HL-60 (cell line): ENCODE results near the gene FGB.
A peak's percentile ranks its signal among the peaks of the same experiment; 100 is the strongest.

Experiments
- DNase-seq, 2 experiments: peaks; one replicate each; pipeline ENCODE4 v3.0.0-alpha.2; 2010 to 2020; ENCODE audit warnings: low read depth in 1 of 2, low spot score in 1 of 2
- H3K27ac ChIP-seq: fragments of 250-450 bp; sonication (Bioruptor Pico); replicated peaks from 2 replicates; pipeline ENCODE4 v1.5.1; 2020; ENCODE audit warnings: mild to moderate bottlenecking, moderate library complexity
- H3K27me3 ChIP-seq: fragments of 250-450 bp; sonication (Bioruptor Pico); 2 replicates; pipeline ENCODE4 v1.5.1; 2021; ENCODE audit warnings: mild to moderate bottlenecking, moderate library complexity; ENCODE audit not compliant: insufficient read depth, poor library complexity, severe bottlenecking
- H3K4me3 ChIP-seq: replicated peaks from 2 replicates; pipeline ENCODE4 v1.5.1; 2011; ENCODE audit warnings: mild to moderate bottlenecking, control low read depth, low read length; ENCODE audit not compliant: insufficient read depth
- CTCF ChIP-seq: IDR thresholded peaks from one replicate; pipeline ENCODE4 v1.5.1; 2011; ENCODE audit warnings: low read length, control low read depth, inconsistent platforms; ENCODE audit not compliant: insufficient read depth
- GABPA ChIP-seq: IDR thresholded peaks from 2 replicates; pipeline ENCODE4 v1.6.1; 2012; ENCODE audit warnings: low read depth
- POLR2AphosphoS5 ChIP-seq: IDR thresholded peaks from 2 replicates; pipeline ENCODE4 v1.6.1; 2012; ENCODE audit warnings: low read depth
- SPI1 ChIP-seq: IDR thresholded peaks from 2 replicates; pipeline ENCODE4 v1.6.1; 2012; ENCODE audit warnings: low read depth, mild to moderate bottlenecking, borderline replicate concordance
- TF ChIP-seq, protein P1 (sequence below): IDR thresholded peaks from 2 replicates; pipeline ENCODE4 v1.6.1; 2012; ENCODE audit warnings: low read depth; ENCODE audit not compliant: insufficient replicate concordance

Gene FGB

DNA sequence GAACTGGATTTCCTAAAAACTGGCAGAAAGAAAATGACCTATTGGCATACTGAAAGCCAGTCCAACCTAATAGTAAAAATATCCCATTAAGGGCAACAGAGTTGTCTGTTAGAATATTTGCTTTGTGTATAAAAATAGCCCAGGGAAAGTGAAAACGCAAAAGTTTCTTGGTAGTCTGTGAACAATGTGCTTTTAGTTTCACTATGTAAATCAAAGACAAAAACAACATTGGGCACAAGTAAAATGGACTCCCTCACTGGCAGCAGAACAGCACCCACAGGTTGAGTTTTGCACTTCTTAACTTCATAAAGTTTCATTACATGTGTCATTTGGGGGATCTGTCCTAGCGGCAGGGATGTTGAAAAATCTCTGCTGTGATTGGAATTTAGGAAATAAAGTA, 53.9 kb downstream of the FGB start:
- no peak for DNase-seq
- Histone ChIP-seq H3K4me3 (no peak overlapping the region), H3K27ac (no peak overlapping the region), H3K27me3 (peaks cover 7% of the 10 kb centered on the region)
- TF ChIP-seq POLR2AphosphoS5: no peak
- TF ChIP-seq GABPA: no peak
- TF ChIP-seq, protein P1, sequence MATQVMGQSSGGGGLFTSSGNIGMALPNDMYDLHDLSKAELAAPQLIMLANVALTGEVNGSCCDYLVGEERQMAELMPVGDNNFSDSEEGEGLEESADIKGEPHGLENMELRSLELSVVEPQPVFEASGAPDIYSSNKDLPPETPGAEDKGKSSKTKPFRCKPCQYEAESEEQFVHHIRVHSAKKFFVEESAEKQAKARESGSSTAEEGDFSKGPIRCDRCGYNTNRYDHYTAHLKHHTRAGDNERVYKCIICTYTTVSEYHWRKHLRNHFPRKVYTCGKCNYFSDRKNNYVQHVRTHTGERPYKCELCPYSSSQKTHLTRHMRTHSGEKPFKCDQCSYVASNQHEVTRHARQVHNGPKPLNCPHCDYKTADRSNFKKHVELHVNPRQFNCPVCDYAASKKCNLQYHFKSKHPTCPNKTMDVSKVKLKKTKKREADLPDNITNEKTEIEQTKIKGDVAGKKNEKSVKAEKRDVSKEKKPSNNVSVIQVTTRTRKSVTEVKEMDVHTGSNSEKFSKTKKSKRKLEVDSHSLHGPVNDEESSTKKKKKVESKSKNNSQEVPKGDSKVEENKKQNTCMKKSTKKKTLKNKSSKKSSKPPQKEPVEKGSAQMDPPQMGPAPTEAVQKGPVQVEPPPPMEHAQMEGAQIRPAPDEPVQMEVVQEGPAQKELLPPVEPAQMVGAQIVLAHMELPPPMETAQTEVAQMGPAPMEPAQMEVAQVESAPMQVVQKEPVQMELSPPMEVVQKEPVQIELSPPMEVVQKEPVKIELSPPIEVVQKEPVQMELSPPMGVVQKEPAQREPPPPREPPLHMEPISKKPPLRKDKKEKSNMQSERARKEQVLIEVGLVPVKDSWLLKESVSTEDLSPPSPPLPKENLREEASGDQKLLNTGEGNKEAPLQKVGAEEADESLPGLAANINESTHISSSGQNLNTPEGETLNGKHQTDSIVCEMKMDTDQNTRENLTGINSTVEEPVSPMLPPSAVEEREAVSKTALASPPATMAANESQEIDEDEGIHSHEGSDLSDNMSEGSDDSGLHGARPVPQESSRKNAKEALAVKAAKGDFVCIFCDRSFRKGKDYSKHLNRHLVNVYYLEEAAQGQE: no peak
- TF ChIP-seq CTCF: no peak
- TF ChIP-seq SPI1: no peak

DNA sequence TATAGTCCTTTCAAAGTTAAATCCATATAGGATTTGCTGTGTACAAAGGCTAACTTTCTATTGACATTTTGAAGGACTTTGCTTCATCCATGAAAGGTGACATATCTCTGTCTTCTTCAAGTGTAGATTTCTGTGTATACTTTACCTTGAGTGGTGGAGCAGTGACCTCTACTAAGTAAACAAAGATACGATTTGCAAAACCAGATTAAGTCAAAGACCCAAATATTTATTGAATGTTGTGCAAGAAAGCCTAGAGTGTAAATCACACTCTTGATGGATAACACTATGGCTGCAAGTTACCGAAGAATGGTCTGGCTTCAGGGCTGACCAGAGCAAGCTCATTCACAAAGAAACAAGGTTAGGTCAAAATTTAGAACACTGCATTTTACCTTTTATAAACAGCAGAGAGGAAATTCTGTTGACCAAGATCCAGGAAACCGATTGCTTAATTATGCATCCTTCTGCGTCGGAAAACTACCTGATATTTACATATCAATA, 55.1 kb downstream of the FGB start:
- peaks cover 7% of the 10 kb centered on the region for H3K27me3 ChIP-seq
- DNase-seq: no peak
- H3K27ac ChIP-seq: no peak overlapping the region
- TF ChIP-seq POLR2AphosphoS5 (no peak), GABPA (no peak), CTCF (no peak), SPI1 (no peak)
- TF ChIP-seq, protein P1: no peak
- no peak overlapping the region for H3K4me3 ChIP-seq

- peak in 1 of 2 experiments; percentile 39 for DNase-seq
- no peak overlapping the region for H3K27ac ChIP-seq
- TF ChIP-seq, protein P1: no peak
- peak; percentile 22 for TF ChIP-seq CTCF
- no peak overlapping the region for H3K4me3 ChIP-seq
- peaks cover 6% of the 10 kb centered on the region for H3K27me3 ChIP-seq
Observed at GRCh38 chr4:154618708-154619315, 56.0 kb downstream of the FGB start.
